GM23338 (cell line): Measurements from ENCODE around the gene STRIP1. TPM values are rescaled to one million over a fixed set of nuclear protein-coding genes. Genes with fewer than 3 reads are reported as not detected.

Experiments
- ATAC-seq: fragments of 200-7000 bp; cut with Tn5 transposase; 3 replicates; pipeline ENCODE4 v1.9.1; 2020
- DNase-seq: peaks from one replicate; pipeline ENCODE4 v3.0.0-alpha.2; 2015; ENCODE audit warnings: low spot score
- H2AFZ ChIP-seq: fragments of 200-600 bp; sonication (generic); 2 replicates; pipeline ENCODE4 v1.8.0; 2016; ENCODE audit warnings: antibody characterized with exemption, mild to moderate bottlenecking, moderate library complexity
- H3F3A ChIP-seq: fragments of 200-600 bp; sonication (generic); replicated peaks from 2 replicates; pipeline ENCODE4 v1.8.0; 2017; ENCODE audit warnings: antibody characterized with exemption, mixed run types, low read depth
- H3K27ac ChIP-seq: fragments of 200-600 bp; sonication (generic); 2 replicates; pipeline ENCODE4 v1.6.1; 2016; ENCODE audit warnings: low read depth
- H3K27me3 ChIP-seq: fragments of 200-600 bp; sonication (generic); 2 replicates; pipeline ENCODE4 v1.8.0; 2016; ENCODE audit warnings: mild to moderate bottlenecking, mixed run types, moderate library complexity; ENCODE audit not compliant: insufficient read depth
- H3K36me3 ChIP-seq: fragments of 200-600 bp; sonication (generic); 2 replicates; pipeline ENCODE4 v1.8.0; 2016; ENCODE audit warnings: mild to moderate bottlenecking; ENCODE audit not compliant: insufficient read depth
- H3K4me1 ChIP-seq: fragments of 200-600 bp; sonication (generic); 2 replicates; pipeline ENCODE4 v1.8.0; 2016; ENCODE audit warnings: mild to moderate bottlenecking, moderate library complexity; ENCODE audit not compliant: insufficient read depth
- H3K4me2 ChIP-seq: fragments of 200-600 bp; sonication (generic); 2 replicates; pipeline ENCODE4 v1.7.1; 2017; ENCODE audit warnings: mixed run types
- H3K4me3 ChIP-seq: fragments of 200-600 bp; sonication (generic); 2 replicates; pipeline ENCODE4 v1.6.1; 2016; ENCODE audit warnings: mixed run types
- H3K79me2 ChIP-seq: fragments of 200-600 bp; sonication (generic); replicated peaks from 2 replicates; pipeline ENCODE4 v1.8.0; 2017; ENCODE audit warnings: mild to moderate bottlenecking; ENCODE audit not compliant: insufficient read depth
- H3K9me2 ChIP-seq: fragments of 200-600 bp; sonication (generic); 2 replicates; pipeline ENCODE4 v1.8.0; 2017; ENCODE audit not compliant: insufficient read depth
- H4K20me1 ChIP-seq: fragments of 200-600 bp; sonication (generic); replicated peaks from 2 replicates; pipeline ENCODE4 v1.8.0; 2017; ENCODE audit warnings: mild to moderate bottlenecking; ENCODE audit not compliant: insufficient read depth
- H3K27ac Mint-ChIP-seq: 2 replicates; pipeline ENCODE4 v1.8.0; 2020; ENCODE audit warnings: inconsistent platforms, mild to moderate bottlenecking, moderate library complexity, mixed read lengths
- H3K27me3 Mint-ChIP-seq: 3 replicates; pipeline ENCODE4 v1.8.0; 2022; ENCODE audit warnings: low read depth, mild to moderate bottlenecking, moderate library complexity, mixed read lengths, inconsistent platforms; ENCODE audit not compliant: insufficient read depth, poor library complexity
- H3K36me3 Mint-ChIP-seq: 3 replicates; pipeline ENCODE4 v1.8.0; 2021; ENCODE audit warnings: low read depth, mild to moderate bottlenecking, inconsistent platforms, moderate library complexity, mixed read lengths
- H3K4me1 Mint-ChIP-seq: 3 replicates; pipeline ENCODE4 v1.8.0; 2020; ENCODE audit warnings: mild to moderate bottlenecking, inconsistent platforms, mixed read lengths
- H3K4me3 Mint-ChIP-seq: 3 replicates; pipeline ENCODE4 v1.8.0; 2021; ENCODE audit warnings: moderate library complexity, mild to moderate bottlenecking, inconsistent platforms, mixed read lengths
- H3K9me3 Mint-ChIP-seq: 3 replicates; pipeline ENCODE4 v1.8.0; 2020; ENCODE audit warnings: moderate library complexity, mild to moderate bottlenecking, inconsistent platforms, mixed read lengths
- CREB1 ChIP-seq: fragments of 250-450 bp; sonication (Bioruptor Pico); IDR thresholded peaks from 2 replicates; pipeline ENCODE4 v1.5.0; 2020; ENCODE audit warnings: low read depth, mild to moderate bottlenecking, moderate library complexity
- EZH2 ChIP-seq: fragments of 200-600 bp; sonication (generic); IDR thresholded peaks from one replicate; pipeline ENCODE4 v1.8.0; 2017; ENCODE audit warnings: antibody characterized with exemption, mild to moderate bottlenecking, low read depth; ENCODE audit not compliant: unreplicated experiment
- EZH2phosphoT487 ChIP-seq: fragments of 200-600 bp; sonication (generic); IDR thresholded peaks from one replicate; pipeline ENCODE4 v1.8.1; 2018; ENCODE audit warnings: antibody characterized with exemption; ENCODE audit not compliant: unreplicated experiment
- JUNB ChIP-seq: IDR thresholded peaks from one replicate; pipeline ENCODE4 v1.6.1; 2016; ENCODE audit warnings: antibody characterized with exemption; ENCODE audit not compliant: unreplicated experiment
- NANOG ChIP-seq: IDR thresholded peaks from 2 replicates; pipeline ENCODE4 v1.6.1; 2016; ENCODE audit warnings: antibody characterized with exemption, borderline replicate concordance
- POLR2AphosphoS5 ChIP-seq: IDR thresholded peaks from 2 replicates; pipeline ENCODE4 v1.6.1; 2016; ENCODE audit warnings: antibody characterized with exemption, low read depth
- REST ChIP-seq: IDR thresholded peaks from one replicate; pipeline ENCODE4 v1.6.1; 2018; ENCODE audit warnings: antibody characterized with exemption; ENCODE audit not compliant: unreplicated experiment
- STAT1 ChIP-seq: IDR thresholded peaks from one replicate; pipeline ENCODE4 v1.6.1; 2016; ENCODE audit warnings: antibody characterized with exemption; ENCODE audit not compliant: unreplicated experiment
- ZNF114 ChIP-seq: fragments of 250-450 bp; sonication (Bioruptor Pico); IDR thresholded peaks from 2 replicates; pipeline ENCODE4 v1.5.0; 2020; ENCODE audit warnings: mild to moderate bottlenecking, moderate library complexity
- ZNF331 ChIP-seq: fragments of 250-450 bp; sonication (Bioruptor Pico); IDR thresholded peaks from 2 replicates; pipeline ENCODE4 v1.5.0; 2020; ENCODE audit warnings: low read depth, mild to moderate bottlenecking, moderate library complexity
- ZNF462 ChIP-seq: fragments of 250-450 bp; sonication (Bioruptor Pico); IDR thresholded peaks from 2 replicates; pipeline ENCODE4 v1.5.0; 2020; ENCODE audit warnings: mild to moderate bottlenecking, moderate library complexity
- polyA plus RNA-seq: library from polyadenylated mRNA; unstranded; fragments of >200 nt; fragmentation: Nextera tagmentation; extraction: Ambion mirVana; gene quantifications from 2 replicates; pipeline ENCODE4 v1.2.1, GENCODE V29; 2016
- total RNA-seq: library from RNA; depleted of rRNA; stranded (reverse); fragments of >200 nt; shearing (Covaris generic); gene quantifications from 2 replicates; pipeline ENCODE4 v1.2.3, GENCODE V29; 2014
- TF ChIP-seq, protein P1 (sequence below): IDR thresholded peaks from 2 replicates; pipeline ENCODE4 v1.6.1; 2016; ENCODE audit warnings: antibody characterized with exemption
- TF ChIP-seq, protein P2 (sequence below), 2 experiments: fragments of 200-600 bp in 1 of 2; sonication (generic) in 1 of 2; conservative IDR thresholded peaks; 2 replicates each; pipeline versions ENCODE4 v1.5.1 to v1.6.1; 2016 to 2017; ENCODE audit warnings: antibody characterized with exemption in 2 of 2, low read depth in 2 of 2, mild to moderate bottlenecking in 2 of 2, moderate library complexity in 1 of 2

Gene STRIP1
- total and polyA plus RNA-seq, 2 experiments from 2014 or later = 17.2 to 50.6 TPM

DNA sequence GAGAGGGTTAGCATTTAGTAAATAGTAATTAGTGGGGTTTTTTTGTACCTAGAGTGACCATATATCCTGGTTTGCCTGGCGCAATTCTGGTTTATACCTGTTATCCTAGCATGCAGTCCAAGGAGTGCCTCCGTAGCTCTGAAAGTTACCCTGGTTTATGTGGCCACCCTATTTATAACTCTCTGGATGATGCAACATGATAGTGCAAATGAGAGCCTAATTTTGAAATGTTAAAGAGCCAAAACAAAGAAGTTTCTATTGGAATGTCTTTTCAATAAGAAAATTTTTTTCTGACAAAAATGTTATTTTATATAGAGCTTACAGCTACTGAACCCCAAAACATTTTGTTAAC lies 44.1 kb upstream of the STRIP1 start:
- DNase-seq = no peak
- peaks cover 100% of the 10 kb centered on the region for H3K79me2 ChIP-seq
- H3K9me2 ChIP-seq = no peaks in the 10 kb centered on the region
- H3K4me3 ChIP-seq = no peak overlapping the region
- no peaks in the 10 kb centered on the region for H3K36me3 ChIP-seq
- H3K36me3 Mint-ChIP-seq = no peaks in the 10 kb centered on the region
- H3K4me1 ChIP-seq = peaks cover 28% of the 10 kb centered on the region
- no peak overlapping the region for H3K4me2 ChIP-seq
- TF ChIP-seq ZNF114 (CRISPR knock-in tag) (no peak), STAT1 (no peak), POLR2AphosphoS5 (no peak), CREB1 (CRISPR knock-in tag) (no peak), EZH2phosphoT487 (no peak), JUNB (no peak), ZNF331 (no peak), ZNF462 (CRISPR knock-in tag) (no peak), NANOG (no peak), REST (no peak), EZH2 (no peak)
- TF ChIP-seq, protein P1, sequence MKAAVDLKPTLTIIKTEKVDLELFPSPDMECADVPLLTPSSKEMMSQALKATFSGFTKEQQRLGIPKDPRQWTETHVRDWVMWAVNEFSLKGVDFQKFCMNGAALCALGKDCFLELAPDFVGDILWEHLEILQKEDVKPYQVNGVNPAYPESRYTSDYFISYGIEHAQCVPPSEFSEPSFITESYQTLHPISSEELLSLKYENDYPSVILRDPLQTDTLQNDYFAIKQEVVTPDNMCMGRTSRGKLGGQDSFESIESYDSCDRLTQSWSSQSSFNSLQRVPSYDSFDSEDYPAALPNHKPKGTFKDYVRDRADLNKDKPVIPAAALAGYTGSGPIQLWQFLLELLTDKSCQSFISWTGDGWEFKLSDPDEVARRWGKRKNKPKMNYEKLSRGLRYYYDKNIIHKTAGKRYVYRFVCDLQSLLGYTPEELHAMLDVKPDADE = no peak
- TF ChIP-seq, protein P2, sequence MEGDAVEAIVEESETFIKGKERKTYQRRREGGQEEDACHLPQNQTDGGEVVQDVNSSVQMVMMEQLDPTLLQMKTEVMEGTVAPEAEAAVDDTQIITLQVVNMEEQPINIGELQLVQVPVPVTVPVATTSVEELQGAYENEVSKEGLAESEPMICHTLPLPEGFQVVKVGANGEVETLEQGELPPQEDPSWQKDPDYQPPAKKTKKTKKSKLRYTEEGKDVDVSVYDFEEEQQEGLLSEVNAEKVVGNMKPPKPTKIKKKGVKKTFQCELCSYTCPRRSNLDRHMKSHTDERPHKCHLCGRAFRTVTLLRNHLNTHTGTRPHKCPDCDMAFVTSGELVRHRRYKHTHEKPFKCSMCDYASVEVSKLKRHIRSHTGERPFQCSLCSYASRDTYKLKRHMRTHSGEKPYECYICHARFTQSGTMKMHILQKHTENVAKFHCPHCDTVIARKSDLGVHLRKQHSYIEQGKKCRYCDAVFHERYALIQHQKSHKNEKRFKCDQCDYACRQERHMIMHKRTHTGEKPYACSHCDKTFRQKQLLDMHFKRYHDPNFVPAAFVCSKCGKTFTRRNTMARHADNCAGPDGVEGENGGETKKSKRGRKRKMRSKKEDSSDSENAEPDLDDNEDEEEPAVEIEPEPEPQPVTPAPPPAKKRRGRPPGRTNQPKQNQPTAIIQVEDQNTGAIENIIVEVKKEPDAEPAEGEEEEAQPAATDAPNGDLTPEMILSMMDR (conservative IDR thresholded peaks at IDR 0.05; ENCODE audit: low read depth in 2 of 2) = no peak
- H3K27ac Mint-ChIP-seq = peak overlapping the region; percentile 65
- peaks cover 63% of the 10 kb centered on the region for H4K20me1 ChIP-seq
- H3F3A ChIP-seq = no peaks in the 10 kb centered on the region
- H3K27me3 ChIP-seq = no peaks in the 10 kb centered on the region
- H3K27me3 Mint-ChIP-seq = peaks cover 11% of the 10 kb centered on the region
- no peaks in the 10 kb centered on the region for H3K9me3 Mint-ChIP-seq
- no peak overlapping the region for H2AFZ ChIP-seq
- peaks cover 40% of the 10 kb centered on the region for H3K4me1 Mint-ChIP-seq
- no peak overlapping the region for H3K27ac ChIP-seq
- no peak overlapping the region for H3K4me3 Mint-ChIP-seq
- ATAC-seq = no peak
